CD4-positive, alpha-beta memory T cell (primary cell): ENCODE measurements around the gene SLC9A9. TPM values are rescaled to one million over a fixed set of nuclear protein-coding genes. Genes with fewer than 3 reads are reported as not detected.

Experiments
- CTCF ChIA-PET: fragments of 350-600 bp; sonication (Branson Sonifier 250); formaldehyde crosslinking; loops from one replicate; lab custom pipeline; 2021; ENCODE audit warnings: inconsistent platforms; ENCODE audit not compliant: partially characterized antibody; lab: Charles Lee
- POLR2A ChIA-PET: fragments of 350-600 bp; sonication (Branson Sonifier 250); formaldehyde crosslinking; loops from one replicate; lab custom pipeline; 2021; ENCODE audit not compliant: partially characterized antibody; lab: Charles Lee
- DNase-seq, 5 donors: peaks; one replicate each; pipeline versions ENCODE4 v3.0.0 to v3.0.0-alpha.2; 2020 to 2022; ENCODE audit warnings: mixed read lengths in 1 of 5
- H3K27ac ChIP-seq: one replicate; pipeline ENCODE4 v1.7.0; 2013; ENCODE audit warnings: low read depth, low read length
- H3K27me3 ChIP-seq: 2 replicates; pipeline ENCODE4 v1.7.0; 2013; ENCODE audit warnings: mild to moderate bottlenecking, low read length, moderate library complexity; ENCODE audit not compliant: insufficient read depth
- H3K36me3 ChIP-seq: 2 replicates; pipeline ENCODE4 v1.7.0; 2013; ENCODE audit warnings: mild to moderate bottlenecking, low read length, moderate library complexity; ENCODE audit not compliant: insufficient read depth
- H3K4me1 ChIP-seq: 2 replicates; pipeline ENCODE4 v1.7.0; 2013; ENCODE audit warnings: mild to moderate bottlenecking, low read length, moderate library complexity; ENCODE audit not compliant: insufficient read depth
- H3K4me3 ChIP-seq, 2 donors: one replicate each; pipeline ENCODE4 v1.7.0; 2013; ENCODE audit warnings: low read length in 2 of 2, mild to moderate bottlenecking in 1 of 2
- H3K9me3 ChIP-seq, 2 donors: one replicate each; pipeline ENCODE4 v1.7.0; 2013; ENCODE audit warnings: low read length in 2 of 2, control low read depth in 1 of 2; ENCODE audit not compliant: control insufficient read depth in 1 of 2
- H3K27ac Mint-ChIP-seq, 7 donors: one replicate each; pipeline ENCODE4 v1.8.0; 2020 to 2021; ENCODE audit warnings: mixed read lengths in 7 of 7, mild to moderate bottlenecking in 6 of 7, inconsistent platforms in 3 of 7, moderate library complexity in 3 of 7
- H3K27me3 Mint-ChIP-seq, 2 donors: one replicate each; pipeline ENCODE4 v1.8.0; 2020 to 2021; ENCODE audit warnings: mixed read lengths in 2 of 2
- H3K36me3 Mint-ChIP-seq, 2 donors: one replicate each; pipeline ENCODE4 v1.8.0; 2020 to 2021; ENCODE audit warnings: mixed read lengths in 2 of 2, inconsistent platforms in 1 of 2, mild to moderate bottlenecking in 1 of 2
- H3K4me1 Mint-ChIP-seq, 4 donors: one replicate each; pipeline ENCODE4 v1.8.0; 2020 to 2021; ENCODE audit warnings: mixed read lengths in 4 of 4, mild to moderate bottlenecking in 1 of 4
- H3K4me3 Mint-ChIP-seq, 8 donors: one replicate each; pipeline ENCODE4 v1.8.0; 2020 to 2021; ENCODE audit warnings: mixed read lengths in 8 of 8, mild to moderate bottlenecking in 7 of 8, moderate library complexity in 6 of 8, inconsistent platforms in 3 of 8
- H3K9me3 Mint-ChIP-seq, 8 donors: one replicate each; pipeline ENCODE4 v1.8.0; 2020 to 2021; ENCODE audit warnings: mixed read lengths in 8 of 8, mild to moderate bottlenecking in 5 of 8, inconsistent platforms in 3 of 8, moderate library complexity in 1 of 8
- intact Hi-C: fragments of 100-400 bp; cut with micrococcal nuclease; formaldehyde crosslinking; loops from one replicate; pipeline ENCODE4 v1.15.1; 2023
- polyA plus RNA-seq, 2 donors: library from polyadenylated mRNA; unstranded; fragments of 300-500 nt; fragmentation: Illumina TruSeq; gene quantifications; one replicate each; pipeline ENCODE4 v1.2.3, GENCODE V29; 2021
- total RNA-seq, 2 experiments: library from RNA; stranded (reverse); gene quantifications; one replicate each; pipeline ENCODE4 v1.2.3, GENCODE V29; 2021

SLC9A9 gene
- total and polyA plus RNA-seq, 4 experiments from 2014 or later = 30.8 to 35.5 (median 34.4) TPM

GRCh38 chr3:143753006-143753405 lies 95.3 kb downstream of the SLC9A9 start:
- CTCF ChIA-PET = interaction anchor here (0.7 to 1.3 kb wide), 2 partner anchors 35 to 215 kb away, joined by 3 to 4 read pairs; no protein-coding TSS in a partner anchor
- Mint-ChIP-seq H3K4me1 (peaks cover 26 to 55% (median 48%) of the 10 kb centered on the region in 4 donors), H3K27ac (peak overlapping the region; percentile 4 to 94 (median 31)), H3K36me3 (peaks cover 0 to under 1% of the 10 kb centered on the region in 2 donors), H3K27me3 (no peaks in the 10 kb centered on the region), H3K9me3 (no peaks in the 10 kb centered on the region), H3K4me3 (peak overlapping the region in 2 of 8 donors; percentile 13 to 19)
- no peak for DNase-seq
- Histone ChIP-seq H3K36me3 (no peaks in the 10 kb centered on the region), H3K27ac (no peak overlapping the region), H3K27me3 (no peaks in the 10 kb centered on the region), H3K4me3 (no peak overlapping the region), H3K9me3 (no peaks in the 10 kb centered on the region), H3K4me1 (peaks cover 38% of the 10 kb centered on the region)
- intact Hi-C loops = no loop called here
- POLR2A ChIA-PET = interaction anchor here (3.4 kb wide), 1 partner anchor 219 kb away, joined by 27 read pairs; the partner anchor contains the start of gene DIPK2A

- Histone ChIP-seq H3K27me3 (no peaks in the 10 kb centered on the region), H3K4me1 (peaks cover 38% of the 10 kb centered on the region), H3K27ac (peak overlapping the region; percentile 45), H3K9me3 (no peaks in the 10 kb centered on the region), H3K4me3 (peak overlapping the region in 1 of 2 donors; percentile 20), H3K36me3 (no peaks in the 10 kb centered on the region)
- Mint-ChIP-seq H3K9me3 (no peaks in the 10 kb centered on the region), H3K36me3 (peaks cover 0 to 3% of the 10 kb centered on the region in 2 donors), H3K4me1 (peaks cover 20 to 51% (median 43%) of the 10 kb centered on the region in 4 donors), H3K27me3 (no peaks in the 10 kb centered on the region), H3K4me3 (peak overlapping the region; percentile 50 to 81 (median 72)), H3K27ac (peak overlapping the region; percentile 81 to 97 (median 93))
- intact Hi-C loops = no loop called here
- peak; percentile 37 to 58 (median 46) for DNase-seq
- POLR2A ChIA-PET = interaction anchor here (1.3 to 3.4 kb wide), 3 partner anchors 98 to 631 kb away, joined by 3 to 27 read pairs (median 3); partner anchors contain the start of gene DIPK2A
- CTCF ChIA-PET = interaction anchor here (2.2 kb wide), 1 partner anchor 77 kb away, joined by 5 read pairs; no protein-coding TSS in a partner anchor
Observed at GRCh38 chr3:143751643-143752178, 96.6 kb downstream of the SLC9A9 start.

GRCh38 chr3:143750841-143751240 lies 97.4 kb downstream of the SLC9A9 start:
- DNase-seq = no peak
- CTCF ChIA-PET = interaction anchor here (0.7 to 2.2 kb wide), 2 partner anchors 25 to 76 kb away, joined by 4 to 5 read pairs; no protein-coding TSS in a partner anchor
- peaks cover 0 to 8% of the 10 kb centered on the region in 2 donors for H3K36me3 Mint-ChIP-seq
- Histone ChIP-seq H3K4me1 (peaks cover 38% of the 10 kb centered on the region), H3K27me3 (no peaks in the 10 kb centered on the region), H3K9me3 (no peaks in the 10 kb centered on the region), H3K4me3 (no peak overlapping the region), H3K36me3 (no peaks in the 10 kb centered on the region), H3K27ac (peak overlapping the region; percentile 45)
- peaks cover 19 to 51% (median 43%) of the 10 kb centered on the region in 4 donors for H3K4me1 Mint-ChIP-seq
- POLR2A ChIA-PET = interaction anchor here (0.6 to 3.4 kb wide), 3 partner anchors 25 to 221 kb away, joined by 3 to 27 read pairs (median 3); partner anchors contain the start of gene DIPK2A
- peak overlapping the region in 5 of 7 donors; percentile 20 to 97 (median 93) for H3K27ac Mint-ChIP-seq
- no peaks in the 10 kb centered on the region for H3K27me3 Mint-ChIP-seq
- H3K4me3 Mint-ChIP-seq = no peak overlapping the region
- no peaks in the 10 kb centered on the region for H3K9me3 Mint-ChIP-seq
- intact Hi-C loops = no loop called here

GRCh38 chr3:143749926-143750325 lies 98.3 kb downstream of the SLC9A9 start:
- POLR2A ChIA-PET = interaction anchor here (3.4 kb wide), 1 partner anchor 222 kb away, joined by 27 read pairs; the partner anchor contains the start of gene DIPK2A
- H3K27ac Mint-ChIP-seq = peak overlapping the region in 2 of 7 donors; percentile 54 to 57

GRCh38 chr3:143737065-143737464 lies 111.2 kb downstream of the SLC9A9 start:
- Mint-ChIP-seq H3K4me1 (peaks cover 0 to 5% (median under 1%) of the 10 kb centered on the region in 4 donors), H3K27ac (no peak overlapping the region), H3K27me3 (no peaks in the 10 kb centered on the region), H3K9me3 (peaks cover 0 to 26% (median 10%) of the 10 kb centered on the region in 8 donors), H3K36me3 (peaks cover 10 to 26% of the 10 kb centered on the region in 2 donors), H3K4me3 (no peak overlapping the region)
- Histone ChIP-seq H3K36me3 (no peaks in the 10 kb centered on the region), H3K27ac (no peak overlapping the region), H3K4me3 (no peak overlapping the region), H3K4me1 (no peaks in the 10 kb centered on the region), H3K27me3 (no peaks in the 10 kb centered on the region), H3K9me3 (no peaks in the 10 kb centered on the region)
- ChIA-PET CTCF (no interaction called here), POLR2A (no interaction called here)
- DNase-seq = no peak
- intact Hi-C loops = no loop called here

More at GRCh38 chr3:143749926-143750325, 98.3 kb downstream of the SLC9A9 start:
- Mint-ChIP-seq H3K4me1 (peaks cover 17 to 45% (median 40%) of the 10 kb centered on the region in 4 donors), H3K36me3 (peaks cover 3 to 12% of the 10 kb centered on the region in 2 donors), H3K4me3 (no peak overlapping the region), H3K27me3 (no peaks in the 10 kb centered on the region), H3K9me3 (no peaks in the 10 kb centered on the region)
- no peak for DNase-seq
- peaks cover 38% of the 10 kb centered on the region for H3K4me1 ChIP-seq
- H3K36me3 ChIP-seq = no peaks in the 10 kb centered on the region
- H3K27me3 ChIP-seq = no peaks in the 10 kb centered on the region
- H3K27ac ChIP-seq = no peak overlapping the region
- CTCF ChIA-PET = interaction anchor here (0.9 to 2.2 kb wide), 3 partner anchors 37 to 222 kb away, joined by 3 to 5 read pairs (median 3); partner anchors contain the start of gene DIPK2A
- no peak overlapping the region for H3K4me3 ChIP-seq
- no peaks in the 10 kb centered on the region for H3K9me3 ChIP-seq
- intact Hi-C loops = no loop called here

- Mint-ChIP-seq H3K27me3 (no peaks in the 10 kb centered on the region), H3K4me3 (no peak overlapping the region), H3K36me3 (peaks cover 8 to 21% of the 10 kb centered on the region in 2 donors), H3K4me1 (peaks cover 0 to 5% (median 2%) of the 10 kb centered on the region in 4 donors), H3K9me3 (peaks cover 0 to 19% (median 7%) of the 10 kb centered on the region in 8 donors), H3K27ac (peak overlapping the region in 1 of 7 donors; percentile 49)
- Histone ChIP-seq H3K4me1 (no peaks in the 10 kb centered on the region), H3K36me3 (no peaks in the 10 kb centered on the region), H3K27ac (no peak overlapping the region), H3K27me3 (no peaks in the 10 kb centered on the region), H3K4me3 (no peak overlapping the region), H3K9me3 (no peaks in the 10 kb centered on the region)
- ChIA-PET CTCF (no interaction called here), POLR2A (no interaction called here)
- no peak for DNase-seq
- intact Hi-C loops = no loop called here
Observed at GRCh38 chr3:143736205-143736997, 111.9 kb downstream of the SLC9A9 start.
